BE2C (cell line): Measurements from ENCODE around the gene GALR3.
A peak's percentile ranks its signal among the peaks of the same experiment; 100 is the strongest.
"Not testable (repeated sequence)": the region's sequence is repeated elsewhere in the genome, so short reads cannot be mapped to it uniquely, and the experiment has no call there.

Experiments used
- DNase-seq: peaks from one replicate; pipeline ENCODE4 v3.0.0-alpha.2; 2020
- H3K27me3 ChIP-seq: fragments of 250-450 bp; sonication (Bioruptor Pico); 2 replicates; pipeline ENCODE4 v1.5.1; 2020; ENCODE audit warnings: mild to moderate bottlenecking
- H3K36me3 ChIP-seq: fragments of 250-450 bp; sonication (Bioruptor Pico); 2 replicates; pipeline ENCODE4 v1.5.1; 2020; ENCODE audit warnings: mild to moderate bottlenecking
- H3K4me1 ChIP-seq: fragments of 250-450 bp; sonication (Bioruptor Pico); 2 replicates; pipeline ENCODE4 v1.5.1; 2020
- H3K4me3 ChIP-seq: 2 replicates; pipeline ENCODE4 v1.5.1; 2011; ENCODE audit warnings: low read depth, low read length
- H3K9me3 ChIP-seq: fragments of 250-450 bp; sonication (Bioruptor Pico); 2 replicates; pipeline ENCODE4 v1.5.1; 2020
- TF ChIP-seq, protein P1 (sequence below): IDR thresholded peaks from 2 replicates; pipeline ENCODE4 v1.5.1; 2012; ENCODE audit warnings: mild to moderate bottlenecking, low read depth, low read length

GALR3 gene

DNA sequence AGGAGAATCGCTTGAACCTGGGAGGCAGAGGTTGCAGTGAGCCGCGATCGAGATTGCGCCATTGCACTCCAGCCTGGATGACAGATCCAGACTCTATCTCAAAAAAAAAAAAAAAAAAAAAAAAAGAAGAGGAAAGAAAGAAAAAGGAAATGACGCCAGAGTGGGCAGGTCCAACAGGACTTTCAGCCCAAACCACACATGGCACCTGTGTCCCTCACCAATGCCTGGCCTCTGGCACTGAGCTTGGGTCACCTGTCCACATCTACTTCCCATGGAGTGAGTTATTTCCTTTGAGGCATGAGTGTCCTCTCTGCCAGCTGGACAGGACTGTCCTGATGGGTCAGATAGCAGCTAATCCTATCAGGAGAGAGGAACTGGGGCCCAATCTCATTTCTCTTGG is 30.7 kb upstream of the GALR3 start:
- Histone ChIP-seq H3K4me3 (no peak overlapping the region), H3K4me1 (no peaks in the 10 kb centered on the region), H3K9me3 (no peaks in the 10 kb centered on the region), H3K36me3 (no peaks in the 10 kb centered on the region), H3K27me3 (no peaks in the 10 kb centered on the region)
- no peak for DNase-seq
- TF ChIP-seq, protein P1, sequence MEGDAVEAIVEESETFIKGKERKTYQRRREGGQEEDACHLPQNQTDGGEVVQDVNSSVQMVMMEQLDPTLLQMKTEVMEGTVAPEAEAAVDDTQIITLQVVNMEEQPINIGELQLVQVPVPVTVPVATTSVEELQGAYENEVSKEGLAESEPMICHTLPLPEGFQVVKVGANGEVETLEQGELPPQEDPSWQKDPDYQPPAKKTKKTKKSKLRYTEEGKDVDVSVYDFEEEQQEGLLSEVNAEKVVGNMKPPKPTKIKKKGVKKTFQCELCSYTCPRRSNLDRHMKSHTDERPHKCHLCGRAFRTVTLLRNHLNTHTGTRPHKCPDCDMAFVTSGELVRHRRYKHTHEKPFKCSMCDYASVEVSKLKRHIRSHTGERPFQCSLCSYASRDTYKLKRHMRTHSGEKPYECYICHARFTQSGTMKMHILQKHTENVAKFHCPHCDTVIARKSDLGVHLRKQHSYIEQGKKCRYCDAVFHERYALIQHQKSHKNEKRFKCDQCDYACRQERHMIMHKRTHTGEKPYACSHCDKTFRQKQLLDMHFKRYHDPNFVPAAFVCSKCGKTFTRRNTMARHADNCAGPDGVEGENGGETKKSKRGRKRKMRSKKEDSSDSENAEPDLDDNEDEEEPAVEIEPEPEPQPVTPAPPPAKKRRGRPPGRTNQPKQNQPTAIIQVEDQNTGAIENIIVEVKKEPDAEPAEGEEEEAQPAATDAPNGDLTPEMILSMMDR: no peak

DNA sequence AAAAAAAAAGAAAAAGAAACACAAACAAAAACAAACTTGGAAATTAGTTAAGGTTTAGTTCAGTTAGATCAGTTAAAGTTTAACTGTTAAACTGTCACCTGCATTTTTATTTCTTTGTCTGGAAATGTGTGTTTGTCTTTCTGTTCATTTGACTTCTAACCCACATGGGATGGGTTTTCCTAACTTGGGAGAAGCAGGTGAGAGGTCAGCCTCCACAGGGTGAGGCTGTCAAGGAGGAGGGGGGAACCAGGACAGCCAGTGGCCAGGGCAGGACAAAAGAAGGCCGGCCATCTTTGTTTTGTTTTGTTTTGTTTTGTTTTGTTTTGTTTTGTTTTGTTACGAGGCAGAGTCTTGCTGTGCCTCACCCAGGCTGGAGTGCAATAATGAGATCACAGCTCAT is 28.8 kb upstream of the GALR3 start:
- H3K36me3 ChIP-seq: no peaks in the 10 kb centered on the region
- H3K9me3 ChIP-seq: no peaks in the 10 kb centered on the region
- no peak for DNase-seq
- no peaks in the 10 kb centered on the region for H3K27me3 ChIP-seq
- H3K4me1 ChIP-seq: no peaks in the 10 kb centered on the region
- TF ChIP-seq, protein P1: no peak
- no peak overlapping the region for H3K4me3 ChIP-seq

DNA sequence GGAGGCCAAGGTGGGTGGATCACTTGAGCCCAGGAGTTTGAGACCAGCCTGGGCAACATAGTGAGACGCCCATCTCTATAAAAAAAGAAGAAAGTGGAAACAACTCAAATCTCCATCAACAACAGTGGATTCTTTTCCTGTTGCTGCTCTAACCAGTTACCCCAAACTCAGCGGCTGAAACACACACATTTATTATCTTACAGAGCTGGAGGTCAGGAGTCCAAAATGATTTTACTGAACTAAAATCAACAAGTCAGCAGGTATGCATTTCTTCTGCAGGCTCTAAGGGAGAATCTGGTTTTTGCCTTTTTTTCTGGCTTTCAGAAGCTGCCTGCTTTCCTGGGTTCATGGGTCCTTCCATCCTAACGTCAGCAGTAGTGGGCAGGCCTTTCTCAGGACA is 27.1 kb upstream of the GALR3 start:
- TF ChIP-seq, protein P1: no peak
- H3K4me3 ChIP-seq: no peak overlapping the region
- no peaks in the 10 kb centered on the region for H3K4me1 ChIP-seq
- H3K36me3 ChIP-seq: no peaks in the 10 kb centered on the region
- no peaks in the 10 kb centered on the region for H3K9me3 ChIP-seq
- no peaks in the 10 kb centered on the region for H3K27me3 ChIP-seq
- DNase-seq: no peak

DNA sequence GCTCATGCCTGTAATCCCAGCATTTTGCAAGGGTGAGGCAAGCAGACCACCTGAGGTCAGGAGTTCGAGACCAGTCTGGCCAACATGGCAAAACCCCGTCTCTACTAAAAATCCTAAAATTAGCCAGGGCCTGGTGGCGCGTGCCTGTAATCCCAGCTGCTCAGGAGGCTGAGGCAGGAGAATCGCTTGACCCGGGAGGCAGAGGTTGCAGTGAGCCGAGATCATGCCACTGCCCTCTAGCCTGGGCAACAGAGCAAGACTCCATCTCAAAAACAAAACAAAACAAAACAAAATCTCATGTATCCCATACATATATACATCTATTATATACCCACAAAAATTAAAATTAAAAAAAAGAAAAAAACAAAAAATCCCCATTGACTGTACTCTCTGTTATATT is 25.9 kb upstream of the GALR3 start:
- not testable (repeated sequence) for DNase-seq, H3K4me3 ChIP-seq, H3K4me1 ChIP-seq, H3K36me3 ChIP-seq, H3K27me3 ChIP-seq, H3K9me3 ChIP-seq

DNA sequence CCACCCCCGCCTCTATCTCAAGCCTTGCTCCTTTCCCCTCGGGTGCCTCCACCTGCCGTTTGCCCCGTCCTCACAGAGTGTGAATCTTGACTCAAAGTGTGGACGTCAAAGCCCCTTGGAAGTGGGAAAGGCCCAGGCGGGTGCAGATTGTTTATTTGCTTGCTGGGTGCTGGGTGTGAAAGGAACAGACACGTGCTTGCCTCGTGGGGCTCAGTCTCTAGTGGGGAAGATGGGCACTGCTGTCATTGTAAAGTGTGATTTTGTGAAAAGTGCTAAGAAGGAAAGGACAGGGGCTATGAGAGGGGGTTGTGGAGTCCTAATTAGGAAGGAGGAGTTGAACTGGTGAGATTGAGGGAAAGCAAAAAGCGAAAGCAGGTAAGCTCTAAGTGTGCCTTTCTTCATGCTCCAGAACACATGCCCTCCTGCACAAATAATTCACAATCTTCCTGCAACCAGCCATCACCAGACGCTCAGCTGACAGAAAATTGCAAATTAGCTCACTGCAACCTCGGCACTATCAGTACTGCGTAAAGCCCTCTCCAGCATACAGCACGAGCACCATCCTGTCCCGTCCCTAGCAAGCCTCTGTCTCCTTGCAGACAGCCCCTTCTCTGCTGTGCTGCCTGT is 25.2 kb upstream of the GALR3 start:
- Histone ChIP-seq H3K4me3 (no peak overlapping the region), H3K27me3 (no peaks in the 10 kb centered on the region), H3K9me3 (no peaks in the 10 kb centered on the region), H3K4me1 (no peaks in the 10 kb centered on the region), H3K36me3 (no peaks in the 10 kb centered on the region)
- DNase-seq: no peak
- TF ChIP-seq, protein P1: no peak

DNA sequence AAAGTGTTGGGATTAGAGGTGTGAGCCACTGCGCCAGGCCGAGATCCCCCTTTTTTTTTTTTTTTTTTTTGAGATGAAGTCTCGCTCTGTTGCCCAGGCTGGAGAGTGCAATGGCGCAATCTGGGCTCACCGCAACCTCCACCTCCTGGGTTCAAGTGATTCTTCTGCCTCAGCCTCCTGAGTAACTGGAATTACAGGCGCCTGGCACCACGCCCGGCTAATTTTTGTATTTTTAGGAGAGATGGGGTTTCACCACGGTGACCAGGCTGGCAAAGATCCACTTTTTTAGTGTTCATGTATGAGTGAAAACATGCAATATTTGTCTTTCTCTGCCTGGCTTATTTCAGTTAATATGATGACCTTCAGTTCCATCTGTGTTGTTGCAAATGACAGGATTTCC is 23.2 kb upstream of the GALR3 start:
- H3K27me3 ChIP-seq, H3K36me3 ChIP-seq, H3K4me3 ChIP-seq, H3K4me1 ChIP-seq, H3K9me3 ChIP-seq, DNase-seq: not testable (repeated sequence)

DNA sequence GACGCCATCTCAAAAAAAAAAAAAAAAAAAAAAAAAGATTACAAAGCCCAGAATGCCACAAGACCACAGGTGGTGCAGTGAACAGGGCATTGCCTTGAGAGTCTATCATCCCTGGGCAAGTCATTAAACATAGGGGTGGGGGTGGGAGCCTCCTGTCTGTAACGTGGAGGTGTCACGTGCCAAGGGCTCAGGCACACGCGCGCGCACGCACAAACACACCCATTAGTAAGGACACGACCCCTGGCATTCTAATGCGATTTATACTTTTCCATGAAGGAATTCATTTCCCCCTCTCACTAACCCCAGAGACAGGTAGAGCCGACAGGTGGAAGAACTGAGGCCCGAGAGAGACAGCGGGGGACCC is 21.3 kb upstream of the GALR3 start:
- Histone ChIP-seq H3K27me3 (no peaks in the 10 kb centered on the region), H3K4me3 (peak overlapping the region; percentile 75), H3K36me3 (no peaks in the 10 kb centered on the region), H3K4me1 (peaks cover 4% of the 10 kb centered on the region; the same call in 1 of the 2 replicates), H3K9me3 (no peaks in the 10 kb centered on the region)
- no peak for DNase-seq
- TF ChIP-seq, protein P1: no peak
